Measurements from ENCODE around the gene WDR64.
"Not testable (repeated sequence)": the region's sequence is repeated elsewhere in the genome, so short reads cannot be mapped to it uniquely, and the experiment has no call there.

The WDR64 gene

DNA sequence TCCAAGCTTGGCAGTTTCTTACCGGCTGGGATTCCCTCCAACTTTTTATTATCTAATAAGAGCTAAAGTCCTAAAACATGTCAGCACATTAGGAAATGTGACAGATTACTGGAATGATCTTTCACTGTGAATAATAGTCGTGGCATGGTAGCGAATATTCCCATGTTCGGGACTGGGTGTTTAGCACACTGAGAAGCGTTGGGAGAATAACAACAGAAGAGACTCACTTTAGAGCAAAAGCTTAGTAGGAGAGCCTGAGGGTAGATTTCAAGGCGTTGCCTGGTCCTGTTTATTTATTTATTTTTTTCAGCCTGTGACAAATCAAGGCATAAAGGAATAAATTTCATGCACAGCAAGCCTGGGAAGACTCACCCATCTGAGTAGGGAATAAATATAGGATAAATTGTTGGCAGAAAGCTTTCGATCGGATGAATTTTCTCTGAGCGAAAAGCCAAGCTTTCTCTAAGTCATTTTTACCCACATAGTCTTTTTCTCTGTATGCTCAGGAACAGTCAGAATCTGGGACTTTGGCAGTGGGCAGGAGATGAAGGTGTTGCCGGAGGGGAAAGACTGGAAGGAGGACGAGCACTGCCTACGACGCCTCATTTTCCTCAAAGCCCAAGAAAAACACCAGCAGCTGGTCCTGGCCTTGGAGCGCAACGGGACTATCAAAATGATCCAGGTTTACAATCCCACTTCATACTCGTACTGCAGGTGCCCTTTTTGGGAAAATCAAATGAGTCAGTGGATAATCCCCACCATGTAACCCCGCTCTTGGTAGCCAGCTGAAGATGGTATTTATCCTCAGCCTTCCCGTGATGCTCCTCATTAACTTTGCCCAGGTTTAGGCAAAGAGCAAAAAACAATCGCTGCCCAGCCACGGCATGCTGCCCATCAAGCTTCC, 97.2 kb downstream of the WDR64 start:
- no peak for DNase-seq

DNA sequence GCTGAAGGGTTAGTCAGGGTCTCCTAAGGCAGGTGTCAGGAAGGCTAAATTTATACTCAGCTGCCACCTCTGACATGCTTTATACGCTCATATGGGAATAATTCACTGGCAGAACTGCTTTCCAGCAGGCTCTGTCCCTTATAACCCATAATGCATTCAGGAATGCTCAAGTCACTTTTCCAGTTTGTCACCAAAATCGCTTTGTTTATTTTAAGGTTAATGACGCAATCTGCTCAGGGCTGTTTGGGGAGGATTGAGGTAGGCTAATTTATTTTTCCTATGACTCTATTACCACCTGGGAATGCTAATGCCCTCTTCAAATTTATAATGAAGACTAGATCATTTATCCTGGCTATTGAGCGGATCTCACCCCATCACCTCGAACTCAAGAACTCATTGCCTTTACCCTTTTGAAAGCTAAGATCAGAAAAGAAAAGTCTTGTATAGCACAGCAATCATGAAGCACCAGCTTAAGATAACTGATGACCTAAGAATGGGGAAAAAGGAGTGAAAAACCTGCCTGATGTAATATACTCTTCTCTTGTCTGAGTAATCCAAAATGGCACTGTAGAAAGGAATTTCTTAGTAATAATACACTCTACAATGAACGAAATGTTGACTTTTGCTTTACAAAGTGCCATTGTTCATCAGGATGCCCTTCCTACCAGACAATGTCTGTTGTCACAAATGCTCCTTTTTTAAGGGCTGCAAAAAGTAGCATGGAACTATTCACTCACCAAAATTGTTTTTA, 98.0 kb downstream of the WDR64 start:
- DNase-seq: no peak

GRCh38 chr1:241751524-241751923, 99.4 kb downstream of the WDR64 start:
- no peak for DNase-seq

DNA sequence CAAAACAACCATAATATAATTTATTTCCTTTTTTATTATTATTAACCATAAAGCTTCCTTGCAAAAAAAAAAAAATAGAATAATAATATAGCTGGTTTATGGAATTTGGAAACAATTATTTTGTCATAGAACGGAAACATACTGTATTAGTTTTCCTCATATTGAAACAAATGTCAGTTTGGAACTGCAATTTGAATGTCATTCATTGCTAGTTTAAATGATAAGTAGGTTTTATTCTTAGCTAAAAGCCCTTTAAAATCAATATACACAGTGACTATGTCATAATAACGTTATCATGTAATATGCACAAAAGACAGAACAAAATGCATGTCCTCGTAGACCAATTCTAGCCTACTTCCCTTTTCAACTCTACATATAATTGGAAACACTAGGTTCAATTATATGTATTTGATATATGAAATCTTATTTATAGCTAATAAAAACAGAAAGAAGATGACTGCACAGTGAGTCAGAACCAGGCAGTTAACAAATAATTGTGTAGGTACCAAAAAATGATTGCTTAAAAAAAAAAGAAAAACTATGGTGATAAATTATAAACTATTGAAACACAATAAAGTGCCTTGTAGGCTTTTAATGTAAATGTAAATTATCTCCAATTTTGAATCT, 110.7 kb downstream of the WDR64 start:
- no peak for DNase-seq

DNA sequence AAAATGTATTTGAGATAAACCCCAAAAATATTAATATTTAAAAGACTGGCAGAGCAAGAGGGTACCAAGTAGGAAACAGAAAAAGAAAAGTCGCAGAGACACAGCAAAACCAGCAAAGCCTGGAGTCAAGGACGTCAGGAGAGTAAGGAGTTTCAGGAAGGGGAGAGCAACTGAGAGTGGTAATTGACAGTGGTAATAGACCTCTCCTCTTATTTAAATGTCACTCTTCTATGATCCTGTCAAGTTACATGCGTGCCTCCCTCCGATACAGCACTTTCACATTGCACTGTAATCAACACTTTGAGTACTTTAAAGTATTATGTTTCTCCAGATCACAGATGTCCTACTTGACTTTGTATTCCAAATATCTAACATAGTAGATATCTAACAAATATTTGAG, 113.3 kb downstream of the WDR64 start:
- no peak for DNase-seq

GRCh38 chr1:241767737-241768136, 115.7 kb downstream of the WDR64 start:
- no peak for DNase-seq

- DNase-seq: no peak
These were observed 118.0 kb downstream of the WDR64 start for GRCh38 chr1:241770115-241770514.

DNA sequence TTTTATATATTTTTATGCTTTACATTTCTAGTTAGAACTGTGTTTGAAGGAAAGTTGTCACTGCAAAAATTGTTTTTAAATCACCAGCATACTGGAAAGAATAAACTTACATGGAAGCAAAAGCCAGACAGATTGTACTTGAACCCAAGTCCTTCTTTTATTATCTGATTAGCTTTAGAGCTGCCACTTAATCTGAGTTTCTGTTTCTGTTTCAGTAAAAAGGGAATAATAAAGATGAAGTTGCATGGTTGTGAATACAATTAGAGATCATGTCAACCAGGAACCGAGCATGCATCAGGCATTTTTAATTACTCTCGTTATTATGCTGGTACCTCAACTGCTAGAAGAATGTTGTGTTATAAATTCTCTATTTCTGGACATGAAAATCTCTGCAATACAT, 119.0 kb downstream of the WDR64 start:
- no peak for DNase-seq

DNA sequence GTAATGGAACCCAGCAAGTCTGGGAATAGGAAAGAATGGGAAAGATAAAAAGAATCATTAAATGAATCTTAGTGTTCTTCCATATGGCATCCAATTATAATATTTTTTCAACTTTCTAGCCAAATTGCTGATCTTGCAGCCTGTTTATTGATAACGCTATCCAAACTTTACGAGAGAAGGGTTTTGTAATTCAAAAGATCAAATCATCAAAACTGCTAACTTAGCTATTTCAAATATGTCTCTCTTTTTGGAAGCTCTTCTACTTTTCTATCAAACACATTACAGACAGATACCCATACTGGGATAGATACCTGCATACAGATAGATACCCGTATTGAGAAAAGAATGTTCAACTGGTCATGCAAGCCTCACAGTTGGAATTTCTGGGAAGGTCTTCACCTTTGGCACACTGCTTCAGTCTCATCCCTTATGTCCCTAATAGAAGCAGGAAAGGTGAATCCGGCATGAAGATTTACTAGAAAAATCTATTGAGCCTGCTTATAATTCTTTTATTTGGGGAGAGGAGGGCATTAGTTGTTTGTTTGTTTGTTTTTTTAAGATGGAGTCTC, 120.9 kb downstream of the WDR64 start:
- no peak for DNase-seq

DNA sequence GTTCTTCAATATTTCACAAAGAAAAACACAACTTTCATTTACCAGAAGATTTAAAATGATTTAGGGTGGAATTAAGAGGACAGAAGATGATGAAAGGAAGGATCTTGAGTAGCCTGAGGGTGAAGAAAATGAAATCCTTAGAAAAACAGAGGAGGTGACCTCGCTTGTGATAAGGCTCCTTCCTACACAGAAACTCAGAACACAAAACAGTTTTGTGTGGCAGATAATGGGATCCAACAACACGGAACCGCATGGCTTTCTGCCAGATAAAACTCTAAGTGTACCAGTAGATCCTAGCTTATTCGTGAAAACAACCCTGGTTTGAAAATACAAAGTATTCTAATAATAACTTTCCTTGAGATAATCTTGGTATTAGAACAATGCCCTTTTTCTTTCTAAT, 121.9 kb downstream of the WDR64 start:
- DNase-seq: no peak

DNA sequence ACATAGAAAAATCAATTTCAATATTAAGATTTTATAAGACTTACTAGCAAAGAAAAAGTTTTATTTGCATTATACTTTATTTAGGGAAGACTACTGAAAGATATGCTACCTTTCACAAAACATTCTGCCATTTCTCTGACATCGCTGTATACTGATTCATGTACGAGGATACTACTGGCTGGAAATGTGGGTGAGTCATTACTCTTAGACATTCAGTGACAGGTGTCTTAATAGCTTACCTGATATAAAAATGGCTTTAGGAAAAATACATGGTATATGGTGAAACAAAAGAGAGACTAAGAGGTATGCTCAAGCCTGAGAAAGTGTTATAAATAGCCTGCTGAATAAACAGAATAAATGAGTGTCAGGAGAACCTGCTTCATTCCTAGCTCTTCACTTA, 122.9 kb downstream of the WDR64 start:
- no peak for DNase-seq

DNA sequence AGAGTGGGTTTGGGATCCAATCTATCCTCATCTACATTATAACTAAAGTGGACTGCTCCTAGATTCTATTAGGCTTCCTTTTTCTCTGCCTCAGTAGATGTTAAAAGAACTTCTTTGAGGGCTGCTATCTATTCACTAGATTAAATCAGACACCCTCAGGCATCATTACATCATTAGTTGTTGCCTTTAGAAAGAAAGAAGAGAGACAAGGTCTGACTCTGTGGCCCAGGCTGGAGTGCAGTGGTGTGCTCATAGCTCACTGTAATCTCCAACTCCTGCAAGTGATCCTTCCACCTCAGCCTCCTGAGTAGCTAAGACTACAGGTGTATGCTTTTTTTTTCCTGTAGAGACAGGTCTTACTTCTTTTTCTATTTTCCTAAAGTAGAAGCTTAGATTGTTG, 124.8 kb downstream of the WDR64 start:
- no peak for DNase-seq

DNA sequence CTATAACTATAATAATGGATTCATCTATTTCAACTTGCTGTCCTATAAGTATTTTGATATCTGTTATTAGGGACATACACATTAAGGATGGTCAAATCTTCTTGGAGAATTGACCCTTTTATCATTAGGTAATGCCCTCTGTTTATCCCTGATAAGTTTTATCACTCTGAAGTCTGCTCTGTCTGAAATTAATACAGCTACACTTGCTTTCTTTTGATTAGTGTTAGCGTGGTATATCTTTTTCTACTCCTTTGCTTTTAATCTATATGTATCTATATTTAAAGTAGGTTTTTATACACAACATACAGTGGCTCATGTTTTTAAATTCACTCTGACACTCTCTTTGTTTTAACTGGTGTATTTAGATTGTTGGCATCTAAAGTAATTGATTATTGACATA, 126.0 kb downstream of the WDR64 start:
- no peak for DNase-seq

DNA sequence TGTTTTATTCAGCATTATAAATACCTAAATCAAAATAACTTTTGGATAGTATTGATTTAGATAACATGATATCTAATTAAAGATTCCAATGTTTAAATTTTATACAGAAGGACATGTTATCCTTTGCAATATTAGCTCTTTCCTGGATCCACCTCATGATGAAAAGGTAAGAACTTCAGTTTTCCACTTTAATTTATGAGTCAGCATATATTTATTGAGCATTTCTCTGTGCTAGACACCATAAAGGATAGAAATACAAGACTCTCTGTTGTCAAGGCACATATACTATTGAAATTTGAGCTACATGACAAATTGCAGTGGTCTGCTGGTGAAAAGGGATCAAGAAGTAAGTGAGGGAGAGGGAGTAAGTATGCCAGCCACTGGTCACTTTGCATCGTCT, 127.8 kb downstream of the WDR64 start:
- DNase-seq: no peak

DNA sequence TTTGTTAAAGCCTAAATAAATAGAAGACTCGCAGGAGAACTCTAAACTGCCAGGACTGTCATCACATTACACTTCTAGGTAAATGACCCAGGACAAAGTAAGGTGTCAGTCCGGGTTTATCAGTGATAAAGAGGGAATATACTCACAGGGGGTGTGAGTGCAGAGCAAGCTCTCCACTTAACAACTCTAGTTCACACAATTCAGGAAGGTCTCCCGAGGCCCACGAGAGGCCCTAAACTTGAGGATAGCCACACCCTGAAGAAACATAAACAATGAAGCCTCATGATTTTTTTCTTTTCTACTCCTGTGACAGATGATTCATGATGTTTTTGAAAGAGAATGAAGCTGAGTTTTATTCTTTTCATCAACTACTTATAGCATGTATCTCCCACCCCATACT, 130.3 kb downstream of the WDR64 start:
- no peak for DNase-seq

DNA sequence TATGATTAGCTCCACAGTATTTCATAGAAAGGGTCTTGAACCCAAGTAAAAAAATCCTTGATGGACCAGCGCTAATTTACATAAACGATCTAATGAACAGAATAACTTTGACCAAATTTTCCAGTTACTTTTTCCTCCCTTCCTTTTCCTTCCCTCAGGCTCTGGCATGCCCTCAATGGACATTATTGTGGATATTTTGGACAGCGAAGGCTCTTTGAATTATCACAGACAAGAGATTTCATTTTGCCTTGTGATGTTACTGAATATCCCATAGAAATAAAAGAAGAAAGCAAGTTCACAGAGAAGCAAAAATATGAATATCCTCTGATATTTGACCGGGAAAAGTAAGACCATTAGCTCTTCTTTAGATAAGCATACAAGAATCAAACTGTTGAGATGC, 135.6 kb downstream of the WDR64 start:
- DNase-seq: no peak

DNA sequence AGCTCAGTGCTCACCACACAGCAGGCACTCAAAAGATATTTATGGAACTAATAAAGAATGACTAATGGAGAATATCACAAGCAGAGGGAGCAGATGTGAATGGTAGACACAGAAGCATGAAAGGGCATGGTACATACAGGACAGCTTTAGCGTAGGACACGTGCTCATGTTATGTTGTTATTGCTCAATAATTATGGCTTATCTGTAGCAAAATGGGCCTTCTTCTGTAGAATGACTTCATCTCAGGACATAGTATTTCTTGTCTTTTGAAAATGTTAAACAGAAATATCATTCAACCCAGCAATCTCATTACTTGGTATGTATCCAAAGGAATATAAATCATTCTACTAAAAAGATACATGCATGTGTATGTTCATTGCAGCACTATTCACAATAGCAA, 137.0 kb downstream of the WDR64 start:
- DNase-seq: no peak

DNA sequence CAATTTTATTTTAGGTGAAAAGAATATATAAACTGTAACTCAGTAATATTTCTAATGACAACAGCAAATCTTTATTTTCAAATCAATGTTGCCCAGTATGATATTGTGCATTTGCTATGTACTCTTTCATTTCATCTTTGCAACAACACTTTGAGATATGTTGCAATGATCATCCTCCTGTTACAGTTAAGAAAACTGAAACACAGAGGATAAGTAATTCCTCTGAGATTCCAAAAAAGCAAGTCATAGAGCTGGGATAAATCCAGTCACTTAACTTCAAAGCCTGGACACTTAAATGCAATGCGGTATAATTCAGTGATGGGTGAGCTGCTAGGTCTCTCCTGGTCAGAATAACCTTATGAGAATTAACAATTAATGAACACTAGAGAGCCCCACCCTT, 147.3 kb downstream of the WDR64 start:
- DNase-seq: no peak

DNA sequence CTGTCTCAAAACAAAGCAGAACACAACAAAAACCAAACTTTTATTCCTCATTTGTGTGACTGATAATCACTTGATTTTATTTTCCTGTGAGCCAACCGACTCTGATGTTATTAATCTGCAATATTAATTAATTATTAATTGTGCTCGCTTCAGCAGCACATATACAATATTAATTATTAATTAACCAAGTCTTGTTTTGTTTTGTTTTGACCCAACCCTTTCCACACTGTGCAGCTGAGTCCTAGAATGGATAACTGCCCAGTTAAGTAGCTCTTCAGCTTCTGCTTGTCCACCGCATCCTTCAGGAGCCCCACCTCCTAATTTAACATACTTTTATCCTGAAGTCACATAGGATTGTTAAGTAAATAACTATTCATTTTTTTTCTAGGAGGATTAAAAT, 148.6 kb downstream of the WDR64 start:
- no peak for DNase-seq

- DNase-seq: no peak
These were observed 150.8 kb downstream of the WDR64 start for GRCh38 chr1:241802863-241803262.

DNA sequence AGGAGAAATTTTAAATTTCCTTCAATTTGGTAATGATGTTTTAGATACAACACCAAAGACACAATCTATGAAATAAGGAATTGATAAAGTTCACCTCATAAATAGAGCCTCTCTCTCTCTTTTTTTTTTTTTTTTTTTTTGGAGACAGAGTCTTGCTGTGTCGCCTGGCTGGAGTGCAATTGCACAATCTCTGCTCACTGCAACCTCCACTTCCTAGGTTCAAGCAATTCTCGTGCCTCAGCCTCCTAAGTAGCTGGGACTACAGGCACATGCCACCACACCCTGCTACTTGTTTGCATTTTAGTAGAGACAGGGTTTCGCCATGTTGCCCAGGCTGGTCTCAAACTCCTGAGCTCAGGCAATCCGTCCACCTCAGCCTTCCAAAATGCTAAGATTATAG, 152.6 kb downstream of the WDR64 start:
- not testable (repeated sequence) for DNase-seq

DNA sequence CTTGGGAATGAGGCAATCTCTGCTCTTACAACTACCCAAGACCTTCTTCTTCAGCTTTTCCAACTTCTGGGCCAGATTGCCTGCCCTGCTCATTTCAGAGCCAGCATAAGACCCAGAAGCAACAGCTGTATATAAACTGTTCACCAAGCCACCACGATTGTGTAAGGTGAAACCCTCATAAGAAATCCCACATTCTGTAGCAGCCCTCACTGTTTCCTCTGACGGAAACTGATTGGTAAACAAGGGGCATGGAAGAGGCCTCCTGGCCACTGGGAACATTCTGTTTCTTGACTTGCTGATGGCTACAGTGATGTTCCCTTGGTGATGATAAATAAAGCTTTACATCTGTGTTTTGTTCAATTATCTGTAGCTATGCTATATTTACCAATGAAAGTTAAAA, 156.2 kb downstream of the WDR64 start:
- DNase-seq: no peak

- no peak for DNase-seq
These were observed 158.8 kb downstream of the WDR64 start for GRCh38 chr1:241810769-241811405.
